8988T (cell line): Measurements from ENCODE around the gene ACSL6.

Experiments
- DNase-seq: peaks from one replicate; pipeline ENCODE4 v3.0.0; 2011

Gene ACSL6

GRCh38 chr5:131974956-131975726 lies 36.3 kb downstream of the ACSL6 start:
- DNase-seq = no peak

- no peak for DNase-seq
Observed at GRCh38 chr5:131974622-131974955, 36.9 kb downstream of the ACSL6 start.

- no peak for DNase-seq
Observed at GRCh38 chr5:131974016-131974415, 37.4 kb downstream of the ACSL6 start.

GRCh38 chr5:131973089-131973712 lies 38.3 kb downstream of the ACSL6 start:
- DNase-seq = no peak

- DNase-seq = no peak
Observed at GRCh38 chr5:131968396-131968954, 43.0 kb downstream of the ACSL6 start.

GRCh38 chr5:131966551-131966950 lies 44.9 kb downstream of the ACSL6 start:
- no peak for DNase-seq

- no peak for DNase-seq
Observed at GRCh38 chr5:131965826-131966415, 45.5 kb downstream of the ACSL6 start.

GRCh38 chr5:131959906-131960305 lies 51.6 kb downstream of the ACSL6 start:
- DNase-seq = no peak

GRCh38 chr5:131959136-131959535 lies 52.3 kb downstream of the ACSL6 start:
- no peak for DNase-seq

- no peak for DNase-seq
Observed at GRCh38 chr5:131957721-131958441, 53.6 kb downstream of the ACSL6 start.

- DNase-seq = no peak
Observed at GRCh38 chr5:131953969-131954368, 57.5 kb downstream of the ACSL6 start.

GRCh38 chr5:131952301-131952857 lies 59.1 kb downstream of the ACSL6 start:
- no peak for DNase-seq

- no peak for DNase-seq
Observed at GRCh38 chr5:131950706-131951105, 60.8 kb downstream of the ACSL6 start.

- no peak for DNase-seq
Observed at GRCh38 chr5:131947445-131947844, 64.0 kb downstream of the ACSL6 start.

- no peak for DNase-seq
Observed at GRCh38 chr5:131945551-131946168, 65.8 kb downstream of the ACSL6 start, which contains the start of gene MEIKIN. Gene MEIKIN (minus strand): TSS chr5:131945663. CDS start chr5:131945505, 158 bp downstream.

- no peak for DNase-seq
Observed at GRCh38 chr5:131944702-131945550, 66.5 kb downstream of the ACSL6 start.

GRCh38 chr5:131943916-131944315 lies 67.5 kb downstream of the ACSL6 start:
- DNase-seq = no peak

GRCh38 chr5:131942016-131942415 lies 69.4 kb downstream of the ACSL6 start:
- DNase-seq = no peak

- no peak for DNase-seq
Observed at GRCh38 chr5:131939690-131940345, 71.6 kb downstream of the ACSL6 start.

- no peak for DNase-seq
Observed at GRCh38 chr5:131932235-131932634, 79.2 kb downstream of the ACSL6 start.

GRCh38 chr5:131928957-131929356 lies 82.5 kb downstream of the ACSL6 start:
- no peak for DNase-seq
